CD4-positive, alpha-beta T cell treated with Interleukin-1 beta for 1 hour (primary cell): ENCODE measurements around the gene TTC33.
A peak's percentile ranks its signal among the peaks of the same experiment; 100 is the strongest.
"Not testable (repeated sequence)": the region's sequence is repeated elsewhere in the genome, so short reads cannot be mapped to it uniquely, and the experiment has no call there.

Source experiments
- DNase-seq, 2 donors: peaks; one replicate each; pipeline ENCODE4 v3.0.0-alpha.2; 2020 to 2022

TTC33 gene

GRCh38 chr5:40755407-40756365 is at the start of gene TTC33:
TSS of gene TTC33 (minus strand) at chr5:40755961. CDS start at chr5:40747018, 8,943 bp downstream.
- peak; percentile 92 to 94 for DNase-seq

DNA sequence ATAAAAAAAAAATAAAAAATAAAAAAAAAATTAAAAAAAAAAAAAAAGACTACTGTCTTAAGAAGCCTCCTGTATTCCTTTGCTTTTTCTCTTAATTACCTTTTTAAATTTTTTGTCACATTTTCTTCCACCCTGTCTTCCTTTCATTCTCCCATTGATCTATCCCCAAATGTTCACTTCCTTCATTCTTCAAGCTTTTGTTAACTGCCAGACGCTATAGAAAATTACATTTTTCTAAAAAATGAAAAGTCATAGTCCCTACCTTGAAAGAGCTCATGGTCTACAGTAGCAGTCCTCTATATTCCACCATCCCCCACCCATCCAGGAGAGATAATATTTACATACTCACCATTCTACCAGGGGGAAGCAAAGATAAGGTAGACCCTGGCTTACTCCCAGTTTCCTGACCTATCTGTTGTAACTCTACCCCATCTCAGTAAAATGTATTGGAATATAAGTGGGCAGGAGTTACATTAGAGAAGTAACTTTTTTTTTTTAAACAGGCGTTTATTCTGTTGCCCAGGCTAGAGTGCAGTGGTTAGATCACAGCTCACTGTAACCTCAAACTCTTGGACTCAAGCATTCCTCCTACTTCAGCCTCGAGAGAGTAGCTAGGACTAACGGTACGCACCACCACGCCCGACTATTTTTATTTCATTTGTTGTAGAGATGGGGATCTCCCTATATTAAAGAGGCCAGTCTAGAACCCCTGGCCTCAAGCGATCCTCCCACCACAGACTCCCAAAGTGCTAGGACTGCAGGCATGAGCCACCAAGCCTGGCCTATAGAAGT is 46.2 kb upstream of the TTC33 start:
- DNase-seq = no peak

GRCh38 chr5:40799258-40799657 is 43.5 kb upstream of the TTC33 start:
- no peak for DNase-seq

GRCh38 chr5:40798801-40799210 is 43.0 kb upstream of the TTC33 start:
- DNase-seq = no peak

DNA sequence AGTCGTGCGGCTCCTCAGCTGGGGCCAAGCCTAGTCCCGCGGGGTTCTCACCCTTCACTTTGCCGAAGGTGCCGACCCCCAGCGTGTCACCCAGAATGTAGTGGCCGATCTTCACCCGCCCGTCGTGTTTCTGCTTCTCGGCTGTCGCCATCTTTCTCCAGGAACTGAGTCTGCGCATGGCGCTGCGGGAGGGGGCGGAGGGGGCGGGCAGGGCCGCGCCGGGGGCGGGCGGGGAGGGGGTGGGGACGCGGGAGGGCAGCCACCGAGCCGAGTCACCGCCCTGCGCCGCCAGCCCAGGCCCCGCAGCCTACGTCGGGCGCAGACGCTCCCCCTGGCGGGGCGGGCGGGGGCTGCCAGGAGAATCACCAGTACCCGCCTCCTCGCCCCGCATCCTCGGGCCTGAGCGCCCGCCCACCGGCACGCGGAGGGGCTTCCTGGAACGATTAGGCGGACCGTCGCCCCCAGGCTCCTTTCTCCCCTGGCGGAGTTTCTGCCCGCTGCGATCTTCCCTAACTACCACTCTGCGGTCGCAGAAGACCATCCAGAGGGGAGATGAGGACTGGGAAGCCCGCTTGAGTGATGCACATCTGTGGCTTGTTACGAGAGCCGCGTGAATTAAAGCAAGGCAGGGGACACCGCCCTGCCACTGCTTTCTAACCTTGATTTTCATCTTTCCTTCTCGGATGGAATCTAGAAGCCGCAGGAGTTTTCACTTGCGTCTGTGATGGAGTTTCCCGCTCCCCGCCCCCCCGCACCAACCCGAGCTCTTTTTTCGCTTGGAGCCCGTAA is 42.4 kb upstream of the TTC33 start, which contains the start of gene PRKAA1:
Gene PRKAA1, minus strand, starts transcription at position 363 of the 789 bp plus-strand sequence. Its CDS starts 185 bp downstream, at position 178.
- peak; percentile 89 to 92 for DNase-seq

DNA sequence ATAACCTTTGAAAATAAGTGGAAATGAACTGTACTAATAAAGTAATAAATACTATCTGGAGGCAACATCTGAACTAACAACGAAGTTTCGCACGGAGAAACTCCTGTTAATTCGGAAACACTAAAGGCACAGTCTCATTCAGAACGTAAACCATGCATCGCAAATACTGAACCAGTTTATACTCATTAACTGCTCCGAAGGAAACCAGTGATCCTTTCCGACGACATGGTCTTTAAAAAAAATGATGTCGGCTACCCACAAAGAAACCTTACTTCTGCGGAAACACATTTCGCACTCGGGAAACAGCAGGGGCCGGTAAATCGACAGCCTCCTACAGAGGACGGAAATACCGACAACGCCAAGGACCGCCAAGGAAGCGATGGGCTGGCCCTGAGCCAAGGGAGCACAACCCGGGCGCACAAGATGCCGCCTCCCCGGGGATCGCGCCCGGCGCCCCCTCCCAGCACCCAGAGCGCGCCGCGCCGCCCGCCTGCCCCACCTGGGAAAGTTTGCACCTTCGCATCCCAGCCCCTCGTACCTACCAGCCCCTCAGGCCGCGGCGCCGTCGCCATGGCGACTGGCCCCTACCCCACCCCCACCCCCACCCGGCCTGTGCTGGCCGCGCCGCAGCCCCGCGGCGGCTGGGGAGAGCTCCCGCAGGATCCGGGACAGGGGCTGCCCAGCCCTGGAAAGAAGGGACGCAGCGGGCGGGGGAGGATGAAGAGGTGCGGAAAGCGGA is 41.7 kb upstream of the TTC33 start:
- peak; percentile 71 to 81 for DNase-seq

DNA sequence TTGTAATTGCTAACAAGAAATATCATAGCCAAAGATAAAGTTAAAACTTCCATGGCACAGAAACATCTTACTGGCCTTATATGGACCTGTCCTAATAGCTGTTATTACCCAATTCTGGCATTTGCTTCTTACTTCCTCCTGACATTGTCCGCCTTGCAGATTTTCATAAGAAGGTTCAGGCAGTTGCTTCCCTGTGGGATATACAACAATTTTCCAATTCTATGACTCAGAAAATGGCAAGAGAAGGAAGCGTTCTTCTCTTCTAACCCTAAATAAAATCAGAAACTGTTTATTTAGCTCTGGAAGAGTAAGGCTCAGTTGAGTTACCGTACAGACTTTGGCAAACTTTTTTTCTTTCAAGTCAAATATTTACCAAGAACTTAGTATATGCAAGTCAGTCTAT is 40.7 kb upstream of the TTC33 start:
- DNase-seq = no peak

DNA sequence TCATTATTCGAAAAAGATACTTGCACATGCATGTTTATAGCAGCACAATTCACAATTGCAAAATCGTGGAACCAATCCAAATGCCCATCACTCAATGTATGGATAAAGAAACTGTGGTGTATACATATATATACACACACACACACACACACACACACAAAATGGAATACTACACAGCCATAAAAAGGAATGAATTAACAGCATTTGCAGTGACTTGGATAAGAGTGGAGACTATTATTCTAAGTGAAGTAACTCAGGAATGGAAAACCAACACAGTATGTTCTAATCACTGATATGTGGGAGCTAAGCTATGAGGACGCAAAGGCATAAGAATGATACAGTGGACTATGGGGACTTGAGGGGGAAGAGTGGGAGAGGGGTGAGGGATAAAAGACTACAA is 39.1 kb upstream of the TTC33 start:
- DNase-seq = not testable (repeated sequence)

GRCh38 chr5:40794340-40794739 is 38.6 kb upstream of the TTC33 start:
- DNase-seq = not testable (repeated sequence)

DNA sequence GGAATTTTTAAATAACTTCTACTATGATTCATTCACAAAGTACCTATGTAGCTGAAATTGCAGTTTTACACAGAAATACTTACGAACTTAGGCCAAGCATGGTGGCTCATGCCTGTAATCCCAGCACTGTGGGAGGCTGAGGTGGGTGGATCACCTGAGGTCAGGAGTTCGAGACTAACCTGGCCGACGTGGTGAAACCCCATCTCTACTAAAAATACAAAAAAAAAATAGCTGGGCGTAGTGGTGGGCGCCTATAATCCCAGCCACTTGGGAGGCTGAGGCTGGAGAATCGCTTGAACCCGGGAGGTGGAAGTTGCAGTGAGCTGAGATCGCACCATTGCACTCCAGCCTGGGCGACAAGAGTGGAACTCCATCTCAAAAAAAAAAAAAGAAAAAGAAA is 36.9 kb upstream of the TTC33 start:
- DNase-seq = not testable (repeated sequence)

GRCh38 chr5:40791715-40792139 is 36.0 kb upstream of the TTC33 start:
- no peak for DNase-seq

- DNase-seq = no peak
Measured at GRCh38 chr5:40790947-40791593, 35.3 kb upstream of the TTC33 start.

DNA sequence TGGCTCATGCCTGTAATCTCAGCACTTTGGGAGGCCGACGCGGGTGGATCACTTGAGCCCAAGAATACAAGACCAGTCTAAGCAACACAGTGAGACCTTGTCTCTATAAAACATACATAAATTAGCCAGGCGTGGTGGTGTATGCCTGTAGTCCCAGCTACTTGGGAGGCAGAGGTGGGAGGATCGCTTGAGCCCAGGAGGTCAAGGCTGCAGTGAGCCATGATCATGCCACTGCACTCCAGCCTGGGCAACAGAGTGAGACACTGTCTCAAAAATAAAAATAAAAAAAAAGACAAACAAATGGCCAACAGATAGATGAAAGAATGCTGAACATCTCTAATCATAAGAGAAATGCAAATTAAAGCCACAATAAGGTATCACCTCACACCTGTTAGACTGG is 33.2 kb upstream of the TTC33 start:
- DNase-seq = not testable (repeated sequence)

- no peak for DNase-seq
Measured at GRCh38 chr5:40787986-40788385, 32.2 kb upstream of the TTC33 start.

DNA sequence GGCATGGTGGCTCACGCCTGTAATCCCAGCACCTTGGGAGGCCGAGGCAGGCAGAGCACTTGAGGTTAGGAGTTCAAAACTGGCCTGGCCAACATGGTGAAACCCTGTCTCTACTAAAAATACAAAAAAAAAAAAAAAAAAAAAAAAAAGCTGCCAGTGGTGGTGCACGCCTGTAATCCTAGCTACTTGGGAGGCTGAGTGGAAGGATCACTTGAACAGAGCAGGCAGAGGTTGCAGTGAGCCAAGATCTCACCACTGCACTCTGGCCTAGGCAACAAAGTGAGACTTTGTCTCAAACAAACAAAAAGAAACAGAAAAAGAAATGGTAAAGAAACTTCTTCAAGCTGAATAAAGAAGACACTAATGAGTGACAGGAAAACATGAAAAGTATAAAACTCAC is 30.9 kb upstream of the TTC33 start:
- DNase-seq = not testable (repeated sequence)

DNA sequence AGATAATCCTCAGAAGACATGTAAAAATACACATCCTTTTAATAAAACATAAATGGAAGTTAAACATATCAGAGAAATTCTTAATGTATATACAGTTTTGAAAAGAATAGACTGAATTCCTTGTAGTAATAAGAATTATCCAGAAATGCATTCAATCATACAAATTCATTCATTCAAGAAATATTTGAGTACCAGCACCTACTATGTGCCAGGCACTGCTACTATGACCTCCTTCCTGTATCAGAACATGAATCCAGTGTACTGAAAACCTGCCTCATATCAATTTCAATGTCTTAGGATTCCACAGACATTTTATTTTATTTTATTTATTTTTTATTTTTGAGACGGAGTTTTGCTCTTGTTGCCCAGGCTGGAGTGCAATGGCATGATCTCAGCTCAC is 29.2 kb upstream of the TTC33 start:
- no peak for DNase-seq

DNA sequence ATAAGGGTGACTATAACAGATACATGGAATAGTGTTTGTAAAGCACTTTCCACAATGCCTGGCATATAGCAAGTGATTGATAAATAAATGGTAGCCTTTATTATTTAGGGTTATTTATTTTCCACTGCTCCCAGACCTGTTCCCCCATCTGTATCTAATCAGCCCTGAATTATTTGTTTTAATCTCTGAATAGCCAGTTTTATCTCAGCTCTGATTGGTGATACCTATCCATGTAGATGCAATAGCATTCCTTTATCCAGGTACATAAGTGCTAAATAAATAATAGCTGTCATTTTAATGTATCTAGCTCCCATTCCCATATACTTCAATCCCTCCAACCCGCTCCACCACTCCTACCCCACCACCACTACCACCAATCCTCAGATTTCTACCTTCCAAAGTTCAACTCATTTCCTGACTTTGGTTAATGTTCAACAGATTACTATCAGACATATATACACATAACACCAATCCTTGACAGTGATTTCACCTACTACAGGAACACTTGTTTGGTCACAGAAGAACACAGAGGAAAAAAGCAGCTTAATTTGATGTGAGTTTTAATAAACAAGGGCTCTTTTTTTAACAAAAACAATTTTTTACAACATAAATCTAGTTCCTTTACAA is 28.4 kb upstream of the TTC33 start:
- no peak for DNase-seq

GRCh38 chr5:40781843-40782409 is 26.2 kb upstream of the TTC33 start:
- DNase-seq = no peak

DNA sequence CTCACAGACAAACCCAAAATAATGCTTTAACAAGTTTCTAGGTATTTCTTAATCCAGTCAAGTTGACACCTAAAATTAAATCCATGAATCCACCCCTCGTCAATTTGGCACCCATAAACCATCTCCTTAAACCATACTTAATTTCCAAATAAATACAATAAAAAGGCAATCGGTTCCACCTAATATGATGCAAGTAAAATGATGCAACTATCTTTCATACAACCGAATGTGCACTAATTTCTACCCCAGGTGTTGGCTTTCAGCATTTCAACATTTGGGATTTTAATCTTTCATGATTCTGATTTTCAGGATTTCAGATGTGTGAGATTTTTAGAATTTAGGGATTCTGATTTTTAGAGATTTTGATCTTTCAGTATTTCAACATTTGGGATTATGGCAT is 25.1 kb upstream of the TTC33 start:
- no peak for DNase-seq

GRCh38 chr5:40780199-40780598 is 24.4 kb upstream of the TTC33 start:
- no peak for DNase-seq

DNA sequence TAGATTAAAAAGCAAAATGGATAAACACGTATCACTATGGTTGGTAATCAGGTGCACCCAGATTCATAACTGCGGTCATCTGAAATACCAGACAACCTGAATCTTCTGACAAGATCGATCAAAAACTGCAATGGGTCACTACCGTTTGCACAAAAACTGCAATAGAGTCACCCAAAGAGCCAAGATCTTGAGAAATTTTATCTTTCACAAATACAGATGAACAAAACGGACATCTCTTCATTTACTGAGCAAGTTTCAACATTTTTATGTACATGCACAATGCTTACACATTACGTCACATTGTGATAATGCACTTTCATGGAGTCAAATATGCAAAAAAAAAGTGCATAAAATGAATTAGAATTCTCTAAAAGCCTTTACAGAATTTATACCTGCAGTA is 23.8 kb upstream of the TTC33 start:
- DNase-seq = no peak
